Hematopoietic multipotent progenitor cell treated with erythropoietin and hydrocortisone succinate and interleukin-3 and kit ligand, for 6 days (in vitro differentiated cells): ENCODE results near the gene MPV17.
A peak's percentile ranks its signal among the peaks of the same experiment; 100 is the strongest.
"Not testable (repeated sequence)": the region's sequence is repeated elsewhere in the genome, so short reads cannot be mapped to it uniquely, and the experiment has no call there.

Experiments used
- DNase-seq: peaks from one replicate; pipeline ENCODE4 v3.0.0-alpha.2; 2015

Gene MPV17

DNA sequence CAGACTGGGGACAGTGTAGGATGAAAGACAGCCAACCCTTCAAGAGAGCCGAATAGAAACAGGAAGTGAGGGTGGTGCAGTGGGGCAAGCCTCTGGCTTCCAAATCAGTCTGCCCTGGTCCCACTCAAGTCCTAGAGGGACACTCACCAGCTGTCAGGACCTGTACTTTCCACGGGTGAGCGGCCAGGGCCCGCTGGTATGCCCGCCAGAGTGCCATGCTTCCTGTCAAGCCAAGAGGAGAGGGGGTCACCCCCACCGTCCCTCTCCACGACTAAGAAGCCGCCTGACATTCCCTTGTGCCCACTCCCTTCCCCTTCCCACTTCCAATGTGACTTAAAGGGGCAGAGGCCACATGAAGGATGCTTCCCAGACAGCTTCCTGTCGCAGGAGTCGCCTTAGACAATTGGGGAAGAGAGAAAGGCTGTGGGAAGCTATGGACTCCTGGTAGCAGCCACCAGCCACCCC lies 564 bp downstream of the MPV17 start:
- DNase-seq, result peak; percentile 53

DNA sequence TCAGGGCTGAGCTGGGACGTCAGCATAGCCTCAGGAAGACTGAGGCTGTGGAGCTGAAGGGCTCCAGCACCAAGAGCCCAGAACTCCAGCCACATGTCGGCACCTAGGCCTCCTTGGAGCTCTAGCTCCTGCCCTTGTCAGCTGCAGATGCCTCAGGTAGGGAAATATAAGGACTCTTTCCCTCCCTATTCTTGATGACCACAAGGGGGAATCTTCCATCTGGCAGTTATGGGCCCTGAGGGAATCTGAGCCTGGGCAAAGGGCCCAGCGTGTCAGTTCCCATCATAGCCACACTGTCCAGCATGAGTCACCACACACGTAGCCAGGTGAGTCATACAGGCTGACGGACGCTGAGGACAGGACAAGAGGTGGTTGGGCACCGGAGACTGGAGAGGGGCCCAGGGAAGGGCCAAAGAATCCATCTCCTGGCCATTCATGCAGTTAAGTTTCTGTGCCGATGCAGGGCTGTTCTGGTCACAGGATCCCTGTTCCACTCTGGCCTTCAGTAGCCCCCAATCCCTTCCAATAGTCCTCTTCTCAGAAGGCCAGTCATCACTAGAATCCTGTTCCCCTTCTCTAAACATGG lies 1.8 kb downstream of the MPV17 start:
- peak; percentile 57 for DNase-seq

DNA sequence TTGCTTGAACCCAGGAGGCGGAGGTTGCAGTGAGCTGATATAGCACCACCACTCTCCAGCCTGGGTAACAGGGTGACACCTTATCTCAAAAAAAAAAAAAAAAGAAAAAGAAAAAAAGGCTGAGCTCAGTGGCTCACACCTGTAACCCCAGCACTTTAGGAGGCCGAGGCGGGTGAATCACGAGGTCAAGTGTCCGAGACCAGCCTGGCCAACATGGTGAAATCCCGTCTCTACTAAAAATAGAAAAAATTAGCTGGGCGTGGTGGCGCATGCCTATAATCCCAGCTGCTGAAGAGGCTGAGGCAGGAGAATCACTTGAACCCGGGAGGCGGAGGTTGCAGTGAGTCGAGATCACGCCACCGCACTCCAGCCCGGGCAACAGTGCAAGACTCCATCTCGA lies 3.1 kb downstream of the MPV17 start:
- DNase-seq, result not testable (repeated sequence)

DNA sequence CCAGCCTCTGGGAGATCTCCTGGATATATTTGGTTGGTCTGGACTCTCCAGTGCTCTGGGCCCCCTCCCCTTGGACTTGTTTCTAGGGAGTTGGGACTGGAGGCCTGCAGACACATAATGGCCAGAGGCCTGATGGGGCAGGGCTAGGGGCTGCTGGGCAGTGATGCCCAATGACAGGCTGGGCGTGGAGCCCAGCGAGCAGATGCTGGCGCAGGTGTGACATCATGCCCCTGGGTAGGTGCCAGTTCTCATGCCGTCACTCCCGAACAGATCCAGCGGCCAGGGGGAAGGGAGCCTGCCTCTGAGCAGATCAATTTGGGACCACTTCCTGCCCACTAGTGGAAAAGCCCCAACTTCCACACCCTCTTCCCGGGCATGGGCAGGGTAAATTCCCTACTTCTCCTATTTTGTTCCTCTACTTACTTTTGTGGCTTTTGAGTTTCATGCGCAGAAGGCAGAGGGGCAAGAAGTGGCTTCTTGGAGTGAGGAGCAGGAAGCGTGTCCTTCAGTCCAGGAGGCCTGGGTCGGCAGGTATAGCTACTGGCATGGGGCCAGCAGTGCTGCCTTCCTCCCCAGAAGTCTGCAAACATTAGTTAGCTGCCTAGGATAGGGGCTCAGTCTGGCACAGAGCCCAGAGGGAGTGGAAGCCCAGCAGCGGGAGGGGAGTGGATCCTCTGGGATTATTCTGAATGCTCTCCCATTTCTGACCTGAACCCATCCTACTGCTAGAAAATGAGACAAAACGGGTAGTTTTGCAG lies 6.1 kb downstream of the MPV17 start:
- DNase-seq, result no peak

DNA sequence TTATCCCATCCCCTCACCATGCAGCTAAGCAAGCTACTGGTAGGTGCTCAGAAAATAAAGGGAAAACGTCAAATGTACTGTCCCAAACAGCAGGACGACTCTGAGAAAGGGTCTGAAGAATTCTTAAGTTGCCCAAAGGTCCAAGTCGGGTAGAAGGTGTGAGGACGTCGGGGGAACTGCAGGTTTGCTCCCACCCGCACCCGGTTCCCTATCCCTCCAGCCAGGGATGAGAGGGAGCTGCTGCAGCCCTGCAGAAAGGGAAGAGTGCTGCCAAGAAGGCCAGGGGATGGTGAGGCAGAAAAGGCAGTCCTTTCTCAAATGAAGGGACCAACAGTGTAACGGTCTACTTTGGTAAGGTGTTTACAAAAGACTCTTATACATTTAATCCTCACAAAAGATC lies 7.8 kb downstream of the MPV17 start:
- no peak for DNase-seq

DNA sequence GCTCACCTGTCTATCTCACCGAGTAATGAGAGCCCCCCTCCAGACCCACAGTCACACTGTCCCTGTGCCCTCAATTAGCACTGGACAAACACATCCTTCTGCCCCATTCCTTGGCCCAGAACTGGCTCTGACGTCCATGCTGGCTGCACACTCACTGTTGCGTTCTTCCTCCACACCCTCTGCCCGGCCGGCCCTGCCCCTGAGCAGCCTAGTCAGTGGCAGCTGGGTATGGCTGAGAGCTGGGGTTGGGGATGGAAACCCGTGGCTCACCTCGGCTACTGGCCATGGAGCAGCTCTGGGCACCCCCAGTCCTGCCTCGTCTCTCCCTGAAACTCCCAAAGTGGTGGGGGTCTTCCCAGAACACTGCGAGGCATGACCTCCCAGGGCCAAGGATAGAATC lies 8.2 kb downstream of the MPV17 start:
- DNase-seq, result no peak

DNA sequence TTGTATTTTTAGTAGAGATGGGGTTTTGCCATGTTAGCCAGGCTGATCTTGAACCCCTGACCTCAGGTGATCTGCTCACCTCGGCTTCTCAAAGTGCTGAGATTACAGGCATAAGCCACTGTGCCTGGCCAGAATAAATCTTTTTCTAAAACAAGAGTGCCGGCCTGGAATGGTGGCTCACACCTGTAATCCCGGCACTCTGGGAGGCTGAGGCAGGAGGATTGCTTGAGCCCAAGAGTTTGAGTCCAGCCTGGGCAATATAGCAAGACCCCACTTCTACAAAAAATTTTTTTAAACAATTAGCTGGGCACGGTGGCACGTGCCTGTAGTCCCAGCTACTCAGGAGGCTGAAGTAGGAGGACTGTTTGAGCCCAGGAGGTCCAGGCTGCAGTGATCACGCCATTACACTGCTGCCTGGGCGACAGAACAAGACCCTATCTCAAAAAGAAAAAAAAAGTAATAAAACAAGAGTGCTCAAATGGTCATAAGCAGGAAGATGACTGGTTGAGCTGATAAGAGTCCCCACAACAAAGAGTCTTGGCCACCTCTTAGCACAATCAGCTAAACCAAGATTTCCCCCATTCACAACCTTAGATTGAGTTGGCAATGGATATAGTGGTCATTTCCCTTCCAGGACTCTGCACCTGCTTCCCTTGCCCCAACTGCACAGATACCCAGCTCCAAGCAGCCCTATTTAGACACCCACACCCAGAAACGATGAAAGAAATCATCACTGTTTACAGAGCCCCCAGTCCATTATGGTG lies 8.8 kb downstream of the MPV17 start:
- peak; percentile 31 for DNase-seq

DNA sequence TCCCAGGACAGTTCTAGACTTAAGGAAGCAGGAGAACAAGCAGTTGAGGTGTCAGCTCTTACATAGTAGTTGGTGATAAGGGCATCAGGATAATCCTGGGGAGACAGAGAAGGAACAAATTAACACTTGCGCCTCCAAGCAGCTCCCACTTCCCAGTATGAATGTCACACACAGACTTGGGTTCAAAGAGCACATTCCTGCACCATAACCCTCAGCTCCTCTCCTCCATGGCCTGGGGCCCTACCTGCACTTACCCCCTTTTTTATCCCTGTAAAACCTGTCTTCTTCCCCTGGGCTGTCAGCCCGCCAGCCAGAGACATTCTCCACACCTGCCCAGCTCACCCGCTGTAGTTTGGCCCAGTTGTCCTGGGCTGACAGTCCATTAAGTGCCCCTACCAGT lies 10.7 kb downstream of the MPV17 start:
- no peak for DNase-seq

DNA sequence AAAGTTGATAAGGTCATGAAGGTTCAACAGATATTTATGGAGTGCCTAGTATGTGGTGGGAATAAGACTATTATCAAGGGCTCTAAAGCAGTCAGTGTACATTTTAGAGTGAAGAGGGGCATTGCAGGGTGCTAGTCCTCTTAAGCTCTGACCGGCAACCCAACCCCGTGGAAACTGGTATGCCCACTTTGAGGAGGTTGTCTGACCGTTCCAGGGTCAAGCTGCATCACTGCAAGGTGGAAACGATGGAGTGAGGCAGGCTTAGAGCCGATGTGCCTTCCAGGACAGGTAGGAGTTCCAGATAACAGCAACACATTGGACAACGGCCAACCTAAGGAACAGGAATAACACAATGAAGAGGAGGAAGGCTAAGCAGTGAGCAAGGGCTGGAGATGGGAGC lies 13.2 kb downstream of the MPV17 start:
- no peak for DNase-seq

DNA sequence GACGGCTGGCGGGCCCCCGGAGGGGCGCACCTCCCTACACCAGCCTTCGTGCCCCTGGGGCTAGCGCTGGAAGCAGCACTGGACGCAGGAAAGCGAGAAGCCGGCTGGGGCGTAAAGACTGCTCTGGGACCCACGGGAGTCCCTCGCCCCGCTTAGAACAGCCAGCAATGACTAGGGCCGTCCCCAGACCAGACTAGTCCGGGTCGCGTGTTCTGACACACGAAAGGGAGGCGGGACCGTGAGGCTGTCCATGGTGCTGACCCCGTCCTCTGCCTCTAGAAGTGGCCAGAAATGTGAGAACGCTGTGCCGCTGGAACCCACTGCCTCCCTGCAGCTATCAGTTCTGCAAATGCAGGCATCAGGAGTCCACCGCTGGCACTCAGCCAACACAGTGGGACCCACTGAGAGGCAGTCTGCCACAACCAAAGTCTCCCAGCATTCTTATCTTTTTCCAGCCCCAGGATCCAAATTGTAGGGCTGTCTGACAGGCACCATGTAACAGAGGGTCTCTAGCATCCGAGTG lies 14.5 kb downstream of the MPV17 start, which contains the start of gene UCN:
Gene UCN (minus strand): TSS at position 87 of the 523 bp plus-strand sequence. CDS start 550 bp downstream, outside the sequence.
- peak; percentile 36 for DNase-seq

DNA sequence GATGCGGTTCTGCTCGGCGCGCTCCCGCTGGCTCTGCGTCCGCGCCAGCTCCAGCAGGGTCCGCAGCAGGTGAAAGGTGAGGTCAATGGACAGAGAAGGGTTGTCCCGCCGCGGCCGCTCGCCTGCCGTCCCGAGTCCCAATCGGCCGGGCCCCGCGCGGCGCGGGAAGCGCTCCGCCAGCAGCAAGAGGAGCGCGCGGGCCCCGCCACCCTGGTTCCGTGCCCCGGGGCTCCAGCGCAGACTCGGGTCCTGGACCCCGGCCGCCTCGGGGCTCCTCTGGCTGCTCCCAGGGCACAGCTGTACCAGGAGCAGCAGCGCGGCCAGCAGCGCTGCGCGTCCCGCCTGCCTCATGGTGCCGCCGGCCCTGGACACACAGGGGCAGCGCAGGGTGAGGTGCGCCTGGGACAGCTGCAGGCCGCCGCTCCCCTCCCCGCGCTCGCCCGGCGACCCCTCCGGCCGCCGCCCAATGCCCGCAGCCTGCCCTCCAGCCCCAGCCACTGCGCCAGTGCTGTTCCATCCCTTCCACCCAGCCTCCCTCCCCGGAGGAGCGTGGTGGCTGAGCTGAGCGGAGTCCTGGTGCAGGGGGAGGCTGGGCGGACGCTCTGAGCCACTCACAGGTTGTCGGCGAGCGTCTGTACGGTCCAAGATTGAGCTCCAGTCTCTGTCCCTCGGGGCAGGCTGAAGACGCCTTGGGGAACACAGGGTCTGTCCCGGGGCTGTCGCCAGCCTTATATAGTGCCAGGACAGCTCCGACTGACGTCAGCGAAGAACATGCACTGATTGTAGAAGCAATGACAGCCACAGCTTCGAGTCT lies 15.1 kb downstream of the MPV17 start:
- no peak for DNase-seq

DNA sequence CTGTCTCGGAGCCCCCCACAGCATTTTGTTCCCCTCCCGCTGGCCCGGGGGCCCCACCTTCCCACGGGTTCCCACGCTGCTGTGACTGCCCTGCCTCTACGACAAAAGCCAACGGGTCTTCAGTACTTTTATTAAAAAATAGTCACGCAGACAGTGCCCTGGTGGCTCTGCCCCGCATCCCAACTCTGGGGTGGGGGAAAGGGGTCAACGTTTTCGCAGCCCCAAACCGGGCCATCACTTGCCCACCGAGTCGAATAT lies 15.7 kb downstream of the MPV17 start:
- DNase-seq, result no peak

DNA sequence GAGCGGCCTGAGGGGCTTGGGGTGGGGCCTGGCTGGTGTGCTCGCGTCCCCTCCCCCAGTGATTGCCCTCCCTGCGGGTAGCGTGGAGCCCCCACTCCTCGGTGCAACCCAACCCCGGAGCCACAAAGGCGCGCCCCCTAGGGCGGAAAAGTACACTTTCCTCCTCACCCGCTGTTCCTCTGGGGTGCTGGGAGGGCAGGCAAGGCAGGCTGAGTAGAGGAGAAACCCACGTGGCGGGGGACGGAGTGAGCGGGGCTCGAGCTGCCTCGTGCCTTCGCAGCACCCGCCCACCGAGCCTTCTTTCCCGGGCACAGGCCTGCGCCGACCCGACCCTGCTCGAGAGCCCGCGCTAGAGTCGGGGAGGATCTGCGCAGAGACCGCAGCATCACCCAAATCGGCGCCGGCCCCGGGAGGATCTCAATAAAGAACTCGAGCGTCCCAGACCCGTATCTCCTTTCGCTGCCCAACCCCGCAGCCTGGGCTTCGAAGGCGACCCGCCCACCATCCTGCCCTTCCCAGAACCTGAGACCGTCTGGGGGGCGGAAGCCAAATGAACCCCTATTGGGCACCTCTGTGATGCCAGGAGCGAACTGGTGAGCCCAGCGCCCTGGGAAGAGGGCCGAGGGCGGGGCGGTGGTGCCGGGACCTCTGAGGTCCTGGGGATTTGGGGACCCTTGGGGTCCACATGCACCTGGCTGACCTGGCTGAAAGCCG lies 16.2 kb downstream of the MPV17 start:
- DNase-seq, result peak; percentile 48

DNA sequence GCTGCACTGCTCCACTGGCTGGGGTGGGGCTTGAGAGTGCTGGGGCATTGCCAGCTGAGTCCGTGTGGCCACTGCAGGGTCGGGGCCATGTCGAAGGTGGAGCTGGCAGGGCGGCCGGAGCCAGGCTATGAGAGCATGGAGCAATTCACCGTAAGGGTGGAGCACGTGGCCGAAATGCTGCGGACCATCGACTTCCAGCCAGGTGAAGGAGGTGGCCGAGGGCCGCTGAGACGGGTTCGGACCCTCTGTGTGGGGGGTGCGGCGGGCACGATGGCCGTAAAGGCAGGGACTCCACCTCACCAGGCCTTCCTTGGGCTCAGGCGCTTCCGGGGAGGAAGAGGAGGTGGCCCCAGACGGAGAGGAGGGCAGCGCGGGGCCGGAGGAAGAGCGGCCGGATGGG lies 16.8 kb downstream of the MPV17 start:
- no peak for DNase-seq

DNA sequence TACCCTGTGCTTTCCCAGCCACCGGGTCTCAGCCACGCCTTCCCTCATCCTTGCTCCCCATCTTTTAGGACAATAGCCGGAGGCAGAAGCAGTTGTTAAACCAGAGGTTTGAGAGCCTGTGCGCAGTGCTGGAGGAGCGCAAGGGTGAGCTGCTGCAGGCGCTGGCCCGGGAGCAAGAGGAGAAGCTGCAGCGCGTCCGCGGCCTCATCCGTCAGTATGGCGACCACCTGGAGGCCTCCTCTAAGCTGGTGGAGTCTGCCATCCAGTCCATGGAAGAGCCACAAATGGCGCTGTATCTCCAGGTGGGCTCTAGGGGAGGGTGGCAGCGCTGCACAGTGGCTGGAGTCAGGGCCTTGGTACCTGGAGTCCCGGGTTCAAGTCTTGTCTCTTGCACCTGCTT lies 17.4 kb downstream of the MPV17 start:
- no peak for DNase-seq

DNA sequence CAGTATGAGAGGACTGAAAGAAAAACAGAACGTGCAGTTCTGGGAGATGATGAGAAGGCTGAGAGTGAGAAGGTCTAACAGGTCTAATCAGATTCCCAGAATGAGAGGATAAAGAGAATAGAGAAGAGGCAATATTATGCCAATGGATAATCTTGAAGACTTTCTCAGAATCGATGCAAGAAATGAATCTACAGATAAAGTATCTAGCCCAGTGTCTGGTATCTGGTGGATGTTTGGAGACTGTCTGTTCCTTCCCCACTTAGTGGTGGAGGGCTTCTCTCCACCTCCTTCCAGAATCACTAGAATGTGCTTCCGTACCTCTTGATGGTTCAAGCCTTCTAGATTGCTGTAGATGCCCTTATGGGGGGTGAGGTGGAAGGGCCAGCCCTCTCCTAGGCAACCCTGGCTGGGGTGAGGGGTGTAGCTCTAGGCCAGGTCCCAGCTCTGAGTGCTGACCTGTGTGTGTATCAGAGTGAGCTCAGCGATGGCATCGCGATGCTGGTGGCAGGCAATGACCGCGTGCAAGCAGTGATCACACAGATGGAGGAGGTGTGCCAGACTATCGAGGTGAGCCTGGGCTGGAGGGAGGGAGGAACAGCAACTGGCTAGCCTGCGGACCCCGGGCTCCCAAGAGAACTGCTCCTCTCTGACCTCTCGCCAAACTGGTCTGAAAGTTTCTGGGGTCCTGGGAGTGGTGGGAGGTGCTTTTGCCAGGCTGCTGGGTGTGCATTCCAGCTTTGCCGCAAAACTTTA lies 18.2 kb downstream of the MPV17 start:
- no peak for DNase-seq

DNA sequence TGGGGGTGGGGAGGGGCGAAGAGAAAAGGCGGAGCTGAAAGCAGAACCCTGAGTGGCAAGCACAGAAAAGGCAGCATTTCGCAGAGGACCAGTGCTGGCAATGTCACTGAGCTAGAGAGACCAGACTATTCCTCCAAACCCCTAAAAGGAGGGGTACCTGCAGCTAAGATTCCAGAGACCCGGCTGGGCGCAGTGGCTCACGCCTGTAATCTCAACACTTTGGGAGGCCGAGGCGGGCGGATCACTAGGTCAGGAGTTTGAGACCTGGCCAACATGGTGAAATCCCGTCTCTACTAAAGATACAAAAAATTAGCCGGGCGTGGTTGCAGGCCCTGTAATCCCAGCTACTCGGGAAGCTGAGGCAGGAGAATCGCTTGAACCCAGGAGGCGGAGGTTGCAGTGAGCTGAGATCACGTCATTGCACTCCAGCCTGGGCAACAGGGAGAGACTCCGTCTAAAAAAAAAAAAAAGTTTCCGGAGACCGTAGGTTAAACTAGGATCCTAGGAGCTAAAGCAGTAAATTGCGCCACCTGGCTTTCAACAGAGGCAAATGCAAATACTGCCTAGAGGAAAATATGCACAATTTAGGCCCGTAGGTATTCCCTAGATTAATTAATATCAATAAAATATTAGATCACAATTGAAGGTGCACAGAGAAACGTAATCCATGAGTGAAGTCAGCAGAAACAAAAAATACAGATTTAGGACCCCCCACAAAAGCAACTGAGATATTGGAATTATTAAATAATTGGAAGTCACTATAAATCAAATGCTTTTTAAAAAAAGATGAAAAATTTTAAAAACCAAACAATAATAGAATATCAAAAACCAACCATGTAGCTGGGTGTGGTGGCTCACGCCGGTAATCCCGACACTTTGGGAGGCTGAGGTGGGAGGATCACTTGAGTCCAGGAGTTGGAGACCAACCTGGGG lies 19.5 kb downstream of the MPV17 start:
- DNase-seq, result peak; percentile 92

DNA sequence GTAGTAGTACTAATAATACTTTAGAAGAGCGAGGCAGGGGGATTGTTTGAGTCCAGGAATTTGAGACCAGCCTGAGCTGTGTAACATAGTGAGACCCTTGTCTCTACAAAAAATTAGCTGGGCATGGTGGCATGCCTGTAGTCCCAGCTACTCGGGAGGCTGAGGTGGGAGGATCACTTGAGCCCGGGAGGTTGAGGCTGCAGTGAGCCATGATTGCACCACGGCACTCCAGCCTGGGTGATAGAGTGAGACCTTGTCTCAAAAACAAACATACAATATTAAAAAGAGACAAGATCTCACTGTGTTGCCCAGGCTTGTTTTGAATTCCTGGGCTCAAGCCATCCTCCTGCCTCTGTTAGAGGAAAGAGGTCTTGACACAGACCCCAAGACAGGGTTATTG lies 22.3 kb downstream of the MPV17 start:
- DNase-seq, result not testable (repeated sequence)

DNA sequence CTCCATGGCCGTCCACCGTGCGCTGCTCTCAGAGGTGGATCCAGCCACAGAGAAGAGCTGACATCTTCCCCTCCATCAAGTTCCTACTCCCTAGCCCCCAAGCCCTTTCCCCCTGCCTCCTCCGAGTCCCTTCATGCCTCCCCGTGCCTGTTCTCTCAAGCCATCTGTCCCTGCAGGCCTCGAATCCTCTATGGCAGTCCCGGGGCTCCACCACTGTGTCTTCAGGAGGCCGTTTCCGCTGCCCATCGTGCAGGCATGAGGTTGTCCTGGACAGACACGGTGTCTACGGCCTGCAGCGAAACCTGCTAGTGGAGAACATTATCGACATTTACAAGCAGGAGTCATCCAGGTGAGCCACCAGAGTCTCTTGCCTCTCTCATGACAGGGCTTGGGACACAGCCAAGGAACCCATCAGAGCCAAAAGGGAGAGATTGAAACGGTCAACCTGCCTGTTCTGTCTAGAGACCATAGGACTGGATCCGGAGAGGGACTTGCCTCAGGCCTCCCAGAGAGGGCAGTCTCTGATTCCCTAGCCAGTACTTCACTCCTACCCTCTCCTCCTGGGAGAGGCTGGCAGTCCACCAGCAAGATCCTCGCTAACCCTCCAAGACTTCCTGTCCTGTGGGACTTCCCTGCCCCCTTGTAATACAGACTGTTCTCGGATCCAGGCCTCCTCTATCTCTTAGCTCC lies 24.4 kb downstream of the MPV17 start:
- DNase-seq, result no peak

DNA sequence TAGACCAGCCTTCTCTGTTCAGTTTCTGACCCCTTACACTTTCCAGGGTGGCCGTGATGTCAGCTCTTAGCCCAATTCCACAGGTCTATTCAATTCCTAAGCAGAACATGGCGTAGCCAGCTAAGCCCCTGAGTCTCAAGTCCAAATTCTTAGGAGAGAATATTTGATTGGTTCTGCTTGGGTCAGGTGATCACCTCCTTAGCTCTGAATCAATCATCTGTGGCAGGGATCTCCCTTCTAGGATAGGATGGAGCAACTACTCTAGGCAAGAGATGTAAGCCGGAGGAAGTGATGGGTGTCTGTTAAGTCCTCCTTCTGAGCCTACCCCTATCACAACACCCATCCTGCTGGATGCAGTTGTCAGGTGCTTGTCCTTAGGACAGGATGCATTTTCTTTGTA lies 25.7 kb downstream of the MPV17 start:
- no peak for DNase-seq
